ENCODE measurements around the gene PHF19.

DNA sequence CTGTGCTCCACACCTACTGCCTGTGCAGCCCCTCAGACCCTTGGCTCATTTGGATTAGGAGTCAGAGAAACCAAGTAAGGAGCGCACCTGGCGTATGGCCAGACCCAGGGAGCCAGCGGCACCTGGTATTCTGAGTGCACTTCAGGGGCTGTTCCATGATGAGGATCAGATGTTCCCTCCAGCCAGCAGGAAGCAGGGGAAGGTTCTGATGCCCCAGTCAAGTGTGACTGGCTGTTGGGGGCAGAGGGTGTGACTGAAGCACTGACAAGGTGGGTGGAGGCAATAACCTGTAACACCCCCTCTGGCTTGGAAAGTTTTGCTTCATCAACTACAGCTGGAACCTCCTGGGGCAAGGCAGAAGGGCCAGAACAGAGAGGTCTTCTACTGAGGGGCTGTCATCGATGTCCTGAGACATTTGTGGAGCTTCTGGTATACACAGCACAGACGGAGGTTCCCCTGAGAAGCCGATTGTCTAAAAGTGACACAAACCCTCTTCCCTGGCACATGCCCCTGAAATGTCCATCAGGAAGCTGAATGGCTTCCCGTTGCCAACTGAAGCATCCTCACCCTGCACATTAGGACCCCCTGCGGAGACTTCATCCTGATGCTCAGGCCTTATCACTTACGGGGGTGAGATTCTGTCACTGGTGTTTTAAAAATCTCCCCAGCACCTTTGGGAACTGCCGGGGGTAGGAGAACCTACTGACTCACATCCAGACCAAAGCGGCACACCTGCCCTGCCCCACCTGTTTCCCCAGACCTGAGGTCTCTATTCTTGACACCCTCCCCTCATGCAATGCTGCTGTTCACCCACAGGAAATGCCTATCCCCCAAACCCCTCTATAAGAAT, 28.6 kb upstream of the PHF19 start:
- TF ChIP-seq POLR2A (IDR thresholded peaks at IDR 0.05) (no peak), POLR2AphosphoS5 (IDR thresholded peaks at IDR 0.05) (no peak)
- TF ChIP-seq, protein P1, sequence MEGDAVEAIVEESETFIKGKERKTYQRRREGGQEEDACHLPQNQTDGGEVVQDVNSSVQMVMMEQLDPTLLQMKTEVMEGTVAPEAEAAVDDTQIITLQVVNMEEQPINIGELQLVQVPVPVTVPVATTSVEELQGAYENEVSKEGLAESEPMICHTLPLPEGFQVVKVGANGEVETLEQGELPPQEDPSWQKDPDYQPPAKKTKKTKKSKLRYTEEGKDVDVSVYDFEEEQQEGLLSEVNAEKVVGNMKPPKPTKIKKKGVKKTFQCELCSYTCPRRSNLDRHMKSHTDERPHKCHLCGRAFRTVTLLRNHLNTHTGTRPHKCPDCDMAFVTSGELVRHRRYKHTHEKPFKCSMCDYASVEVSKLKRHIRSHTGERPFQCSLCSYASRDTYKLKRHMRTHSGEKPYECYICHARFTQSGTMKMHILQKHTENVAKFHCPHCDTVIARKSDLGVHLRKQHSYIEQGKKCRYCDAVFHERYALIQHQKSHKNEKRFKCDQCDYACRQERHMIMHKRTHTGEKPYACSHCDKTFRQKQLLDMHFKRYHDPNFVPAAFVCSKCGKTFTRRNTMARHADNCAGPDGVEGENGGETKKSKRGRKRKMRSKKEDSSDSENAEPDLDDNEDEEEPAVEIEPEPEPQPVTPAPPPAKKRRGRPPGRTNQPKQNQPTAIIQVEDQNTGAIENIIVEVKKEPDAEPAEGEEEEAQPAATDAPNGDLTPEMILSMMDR (IDR thresholded peaks at IDR 0.05) = no peak
